Stomach (tissue), 9 donors: ENCODE data around the gene ITGA5. TPM values are rescaled to one million over a fixed set of nuclear protein-coding genes. Genes with fewer than 3 reads are reported as not detected.
A peak's percentile ranks its signal among the peaks of the same experiment; 100 is the strongest.

ENCODE experiments used
- DNase-seq, 2 donors: peaks; one replicate each; pipeline versions ENCODE4 v3.0.0 to v3.0.0-alpha.2; 2013 to 2019
- H3K27ac ChIP-seq, 5 donors: fragments of 200-600 bp in 4 of 5; sonication (generic) in 4 of 5; one replicate each; pipeline ENCODE4 v1.5.1; 2013 to 2019; ENCODE audit warnings: mild to moderate bottlenecking in 1 of 5, moderate library complexity in 1 of 5
- H3K27me3 ChIP-seq, 3 donors: fragments of 200-600 bp; sonication (generic); one replicate each; pipeline ENCODE4 v1.5.1; 2017 to 2019; ENCODE audit warnings: mixed run types in 1 of 3
- H3K36me3 ChIP-seq, 4 donors: fragments of 200-600 bp; sonication (generic); 1 replicate in 3 of 4; 2 replicates in 1 of 4; pipeline ENCODE4 v1.5.1; 2016 to 2019
- H3K4me1 ChIP-seq, 4 donors: fragments of 200-600 bp; sonication (generic); one replicate each; pipeline ENCODE4 v1.5.1; 2016 to 2019
- H3K4me3 ChIP-seq, 4 donors: fragments of 200-600 bp; sonication (generic) in 3 of 4; one replicate each; pipeline ENCODE4 v1.5.1; 2016 to 2019; ENCODE audit warnings: mild to moderate bottlenecking in 1 of 4
- H3K9me3 ChIP-seq, 4 donors: fragments of 200-600 bp; sonication (generic); one replicate each; pipeline ENCODE4 v1.5.1; 2016 to 2019
- CTCF ChIP-seq, 7 experiments: fragments of 450-650 bp in 4 of 7; fragments of 200-600 bp in 3 of 7; sonication (generic) in 3 of 7; IDR thresholded peaks; one replicate each; pipeline ENCODE4 v1.5.1; 2016 to 2019; ENCODE audit warnings: antibody characterized with exemption in 7 of 7, control low read depth in 2 of 7, mild to moderate bottlenecking in 1 of 7
- EP300 ChIP-seq: sonication (generic); formaldehyde crosslinking; IDR thresholded peaks from one replicate; pipeline ENCODE4 v1.6.1; 2017; ENCODE audit warnings: antibody characterized with exemption
- POLR2A ChIP-seq, 4 donors: fragments of 450-650 bp; IDR thresholded peaks; one replicate each; pipeline ENCODE4 v1.6.1; 2016; ENCODE audit warnings: antibody characterized with exemption in 4 of 4, control low read depth in 2 of 4, mild to moderate bottlenecking in 1 of 4, moderate library complexity in 1 of 4
- POLR2AphosphoS5 ChIP-seq, 3 donors: sonication (generic); formaldehyde crosslinking; IDR thresholded peaks; one replicate each; pipeline ENCODE4 v1.6.1; 2016; ENCODE audit warnings: antibody characterized with exemption in 3 of 3
- WGBS, 5 donors: extraction: QIAGEN DNeasy Blood & Tissue Kit in 3 of 5; methylation state at CpG; one replicate each; pipeline versions ENCODE4 v1.1.5 to v1.1.7; 2013 to 2018; 5-methylcytosine and 5-hydroxymethylcytosine counted together
- intact Hi-C: fragments of 100-400 bp; cut with DNase I; formaldehyde crosslinking; loops from one replicate; pipeline ENCODE4 v1.15.1; 2023; ENCODE audit warnings: low total_unique reads
- polyA plus RNA-seq, 3 donors: library from polyadenylated mRNA; stranded (reverse); fragments of 200-250 nt; gene quantifications; one replicate each; pipeline ENCODE4 v1.2.3, GENCODE V29; 2013
- total RNA-seq, 5 donors: library from RNA; depleted of rRNA; stranded (reverse); fragments of >200 nt; gene quantifications; one replicate each; pipeline versions ENCODE4 v1.1.0 to v1.2.3, GENCODE V29; 2014 to 2016
- donor health status: healthy with polysubstance abuse.
- donor health status: Bipolar disorder and iron deficiency.
- donor health status: healthy.

ITGA5 gene
- total and polyA plus RNA-seq, 8 donors, result 29.3 to 182 (median 85.0) TPM

- no peak for DNase-seq
- no peak for TF ChIP-seq CTCF (IDR thresholded peaks at IDR 0.05)
- no peak for TF ChIP-seq POLR2A (IDR thresholded peaks at IDR 0.05)
- H3K9me3 ChIP-seq, result no peaks in the 10 kb centered on the region
- H3K27me3 ChIP-seq, result peaks cover 0 to 26% (median 0%) of the 10 kb centered on the region in 3 donors
- H3K36me3 ChIP-seq, result no peaks in the 10 kb centered on the region
- H3K4me3 ChIP-seq, result no peak overlapping the region
- peaks cover 17 to 72% (median 39%) of the 10 kb centered on the region in 4 donors for H3K4me1 ChIP-seq
- H3K27ac ChIP-seq, result peak overlapping the region in 1 of 5 donors; percentile 93
- intact Hi-C loops, result no loop called here
- WGBS, 5 donors, result 56 to 66% (median 62%) methylated on average over 3 of the region's 3 CpGs
Measured at GRCh38 chr12:54424224-54424623, 5.2 kb upstream of the ITGA5 start.

DNA sequence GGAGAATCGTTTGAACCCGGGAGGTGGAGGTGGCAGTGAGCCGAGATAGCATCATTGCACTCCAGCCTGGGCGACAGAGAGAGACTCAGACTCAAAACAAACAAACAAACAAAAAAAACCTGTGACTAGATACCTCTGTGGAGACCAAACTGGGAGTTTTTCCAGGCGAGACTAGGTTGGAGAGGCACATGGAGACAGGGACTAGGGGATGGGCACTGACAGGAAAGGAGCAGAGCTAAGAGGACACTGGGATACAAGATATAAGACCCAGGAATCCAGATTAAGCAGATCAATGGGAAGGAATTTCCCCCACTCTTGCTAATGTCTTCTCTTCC, 4.7 kb upstream of the ITGA5 start:
- no peak for DNase-seq
- Histone ChIP-seq H3K4me1 (peaks cover 20 to 70% (median 38%) of the 10 kb centered on the region in 4 donors), H3K36me3 (no peaks in the 10 kb centered on the region), H3K27ac (peak overlapping the region in 2 of 5 donors; percentile 91 to 93), H3K27me3 (peaks cover 0 to 28% (median 3%) of the 10 kb centered on the region in 3 donors), H3K4me3 (no peak overlapping the region), H3K9me3 (no peaks in the 10 kb centered on the region)
- TF ChIP-seq CTCF (IDR thresholded peaks at IDR 0.05) (no peak), EP300 (no peak), POLR2AphosphoS5 (IDR thresholded peaks at IDR 0.05) (no peak), POLR2A (IDR thresholded peaks at IDR 0.05) (no peak)
- WGBS, 5 donors, result 52 to 64% (median 54%) methylated on average over 5 of the region's 5 CpGs
- intact Hi-C loops, result no loop called here

DNA sequence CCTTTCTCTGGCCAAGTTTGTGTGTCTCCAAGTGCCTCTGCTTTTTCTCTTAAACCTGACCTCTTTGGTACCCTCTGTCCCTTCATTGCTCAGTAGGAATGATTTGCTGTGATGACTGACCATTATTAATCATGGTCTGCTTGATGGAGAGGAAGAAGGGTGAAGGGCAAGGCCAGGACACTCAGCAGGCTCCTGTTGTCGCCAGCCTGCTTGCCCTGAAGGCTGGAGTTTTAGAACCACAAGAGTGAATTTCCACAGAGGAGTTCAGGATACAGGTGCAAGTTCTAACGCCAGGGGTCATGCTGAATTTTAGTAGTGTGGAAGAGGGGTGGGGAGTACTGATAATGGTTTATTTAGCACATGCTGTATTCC, 2.8 kb upstream of the ITGA5 start:
- WGBS, 5 donors, result 69 to 85% (median 75%) methylated on average over 2 of the region's 2 CpGs
- intact Hi-C loops, result no loop called here

DNA sequence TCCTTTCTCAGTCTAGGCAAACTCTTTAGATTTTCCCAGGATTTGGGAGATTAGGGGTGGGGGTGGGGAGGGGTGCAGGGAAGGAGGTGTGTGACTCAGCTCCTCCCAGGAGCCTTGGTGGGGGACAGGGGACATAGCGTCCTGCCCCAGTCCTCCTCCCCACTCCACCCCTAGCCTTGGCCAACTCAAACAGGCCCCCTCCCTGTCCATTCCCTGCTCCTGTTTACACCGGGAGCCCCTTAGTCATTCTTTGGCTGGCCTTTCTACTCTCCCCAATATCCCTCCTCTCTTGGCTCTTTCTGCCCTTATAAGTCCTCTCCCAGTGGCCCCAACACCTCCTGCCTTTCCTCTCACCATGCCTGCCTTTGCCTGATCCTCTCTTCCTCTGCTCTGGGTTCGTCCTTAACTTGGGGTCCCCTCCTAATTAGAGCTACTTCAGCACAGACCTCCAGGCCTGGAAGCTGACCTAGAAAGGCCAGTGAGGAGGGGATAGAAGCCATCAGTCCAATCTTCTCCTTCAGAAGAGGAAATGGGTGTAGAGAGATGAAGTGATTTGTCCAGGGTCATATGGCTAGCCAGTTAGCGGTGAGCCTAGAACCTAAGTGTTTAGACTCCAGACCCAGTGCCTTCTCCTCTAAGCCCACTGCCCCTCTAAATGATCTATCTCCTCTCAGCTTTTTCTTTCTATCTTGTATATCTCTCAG, 2.3 kb upstream of the ITGA5 start:
- H3K27me3 ChIP-seq, result peaks cover 0 to 28% (median 11%) of the 10 kb centered on the region in 3 donors
- TF ChIP-seq POLR2A (IDR thresholded peaks at IDR 0.05) (no peak), POLR2AphosphoS5 (IDR thresholded peaks at IDR 0.05) (peak; percentile 26 to 75 (median 37)), EP300 (peak; percentile 61), CTCF (IDR thresholded peaks at IDR 0.05) (no peak)
- intact Hi-C loops, result no loop called here
- no peaks in the 10 kb centered on the region for H3K36me3 ChIP-seq
- no peak overlapping the region for H3K4me3 ChIP-seq
- peak overlapping the region; percentile 65 to 94 (median 91) for H3K27ac ChIP-seq
- H3K9me3 ChIP-seq, result no peaks in the 10 kb centered on the region
- no peak for DNase-seq
- 43 to 61% (median 50%) methylated on average over 4 of the region's 4 CpGs for WGBS, 5 donors
- H3K4me1 ChIP-seq, result peaks cover 25 to 77% (median 42%) of the 10 kb centered on the region in 4 donors

More for the DNA sequence above, 2.8 kb upstream of the ITGA5 start:
- TF ChIP-seq CTCF (IDR thresholded peaks at IDR 0.05), result no peak
- TF ChIP-seq POLR2AphosphoS5 (IDR thresholded peaks at IDR 0.05), result no peak
- no peak for TF ChIP-seq EP300
- Histone ChIP-seq H3K27ac (peak overlapping the region; percentile 31 to 94 (median 91)), H3K36me3 (no peaks in the 10 kb centered on the region), H3K9me3 (no peaks in the 10 kb centered on the region), H3K4me3 (no peak overlapping the region), H3K4me1 (peaks cover 25 to 73% (median 36%) of the 10 kb centered on the region in 4 donors), H3K27me3 (peaks cover 0 to 32% (median 11%) of the 10 kb centered on the region in 3 donors)
- no peak for DNase-seq
